Panc1 (cell line): ENCODE results near the gene DFFA. TPM values are rescaled to one million over a fixed set of nuclear protein-coding genes. Genes with fewer than 3 reads are reported as not detected.

ENCODE experiments used
- ATAC-seq: fragments of 200-7000 bp; cut with Tn5 transposase; 2 replicates; pipeline ENCODE4 v1.9.1; 2020; ENCODE audit warnings: mild to moderate bottlenecking, moderate library complexity
- BruUV-seq: library from RNA; stranded (reverse); fragments of 400-500 nt; replicated peaks from 2 replicates; lab custom pipeline; 2021; lab: Mats Ljungman, UMichigan
- CTCF ChIA-PET: fragments of 300-600 bp; sonication (Branson Sonifier 250); formaldehyde crosslinking; loops from one replicate; lab custom pipeline; 2022; ENCODE audit warnings: antibody characterized with exemption; lab: Charles Lee
- POLR2A ChIA-PET: fragments of 300-600 bp; sonication (Branson Sonifier 250); formaldehyde crosslinking; loops from one replicate; lab custom pipeline; 2022; ENCODE audit warnings: antibody characterized with exemption; lab: Charles Lee
- DNase-seq: peaks from one replicate; pipeline ENCODE4 v3.0.0-alpha.2; 2010; ENCODE audit warnings: low read depth, low spot score
- H3K27ac ChIP-seq: 2 replicates; pipeline ENCODE4 v1.5.1; 2011; ENCODE audit warnings: mild to moderate bottlenecking, low read length, inconsistent platforms
- H3K27me3 ChIP-seq: fragments of 200-500 bp; sonication (Bioruptor generic); 2 replicates; pipeline ENCODE4 v1.6.0; 2014; ENCODE audit warnings: low read length, inconsistent platforms; ENCODE audit not compliant: control insufficient read depth, insufficient read depth
- H3K36me3 ChIP-seq: fragments of 200-500 bp; sonication (Bioruptor generic); 2 replicates; pipeline ENCODE4 v1.5.1; 2014; ENCODE audit warnings: inconsistent platforms, mild to moderate bottlenecking, low read length, moderate library complexity; ENCODE audit not compliant: control insufficient read depth, insufficient read depth
- H3K4me1 ChIP-seq: 2 replicates; pipeline ENCODE4 v1.5.1; 2011; ENCODE audit warnings: inconsistent platforms, mild to moderate bottlenecking, low read length, moderate library complexity; ENCODE audit not compliant: control insufficient read depth, insufficient read depth
- H3K4me3 ChIP-seq, 2 experiments: 2 replicates each; pipeline ENCODE4 v1.5.1; 2011 to 2012; ENCODE audit warnings: low read depth in 2 of 2, low read length in 2 of 2, mild to moderate bottlenecking in 2 of 2, inconsistent platforms in 1 of 2, moderate library complexity in 1 of 2
- H3K9me3 ChIP-seq: fragments of 200-500 bp; sonication (Bioruptor generic); 2 replicates; pipeline ENCODE4 v1.5.1; 2014; ENCODE audit warnings: low read depth, mild to moderate bottlenecking, inconsistent platforms, low read length, moderate library complexity; ENCODE audit not compliant: control insufficient read depth, insufficient read depth
- CTCF ChIP-seq: fragments of 450-650 bp; IDR thresholded peaks from 2 replicates; pipeline ENCODE4 v1.5.1; 2017; ENCODE audit warnings: mild to moderate bottlenecking
- POLR2AphosphoS5 ChIP-seq: IDR thresholded peaks from 2 replicates; pipeline ENCODE4 v1.6.1; 2012; ENCODE audit warnings: mild to moderate bottlenecking, low read depth, low read length, moderate library complexity
- REST ChIP-seq, 2 experiments: IDR thresholded peaks; 2 replicates each; pipeline ENCODE4 v1.6.1; 2011 to 2012; ENCODE audit warnings: low read depth in 2 of 2, control low read depth in 1 of 2, low read length in 1 of 2, mild to moderate bottlenecking in 1 of 2, moderate library complexity in 1 of 2; ENCODE audit not compliant: insufficient read depth in 1 of 2
- SIN3A ChIP-seq: IDR thresholded peaks from 2 replicates; pipeline ENCODE4 v1.6.1; 2012; ENCODE audit warnings: low read depth, mild to moderate bottlenecking, low read length, moderate library complexity, borderline replicate concordance; ENCODE audit not compliant: insufficient read depth
- TCF7L2 ChIP-seq: IDR thresholded peaks from 2 replicates; pipeline ENCODE4 v1.6.1; 2011; ENCODE audit warnings: mild to moderate bottlenecking, low read depth, low read length, inconsistent platforms
- in situ Hi-C: cut with HindIII; loops from 2 replicates; pipeline ENCODE4 v1.10.0; 2016; ENCODE audit warnings: low sequenced_read_pairs, low pct_unique_long_range_greater_than_20kb
- intact Hi-C: fragments of 100-400 bp; cut with micrococcal nuclease; formaldehyde crosslinking; loops from one replicate; pipeline ENCODE4 v1.10.0; 2022; ENCODE audit not compliant: unreplicated experiment
- total RNA-seq: library from RNA; stranded (reverse); gene quantifications from one replicate; pipeline ENCODE4 v1.2.1, GENCODE V29; 2021; ENCODE audit not compliant: unreplicated experiment

The DFFA gene
- total RNA-seq, 1 experiment from 2014 or later: 68.1 TPM

GRCh38 chr1:10520497-10520896 lies 48.2 kb upstream of the DFFA start:
- no peaks in the 10 kb centered on the region for H3K27me3 ChIP-seq
- no peak overlapping the region for H3K27ac ChIP-seq
- no peak overlapping the region for H3K4me3 ChIP-seq
- in situ Hi-C loops: loop anchor here (5.0 kb wide), 1 partner anchor 82 kb away; no protein-coding TSS in a partner anchor
- intact Hi-C loops: no loop called here
- no peaks in the 10 kb centered on the region for H3K9me3 ChIP-seq
- BruUV-seq: no TSS peak
- DNase-seq (no peak), ATAC-seq (no peak)
- TF ChIP-seq TCF7L2: no peak
- CTCF ChIA-PET: no interaction called here
- POLR2A ChIA-PET: interaction anchor here (0.5 kb wide), 1 partner anchor 455 kb away, joined by 6 read pairs; no protein-coding TSS in a partner anchor
- no peaks in the 10 kb centered on the region for H3K36me3 ChIP-seq
- H3K4me1 ChIP-seq: peaks cover 70% of the 10 kb centered on the region

- peak overlapping the region; percentile 94 for H3K27ac ChIP-seq
Measured at GRCh38 chr1:10519016-10519417, 46.7 kb upstream of the DFFA start.

GRCh38 chr1:10517677-10517982 lies 45.3 kb upstream of the DFFA start:
- DNase-seq: no peak
- BruUV-seq: no TSS peak
- Histone ChIP-seq H3K9me3 (no peaks in the 10 kb centered on the region), H3K36me3 (no peaks in the 10 kb centered on the region), H3K4me3 (no peak overlapping the region), H3K27me3 (no peaks in the 10 kb centered on the region), H3K27ac (peak overlapping the region; percentile 94), H3K4me1 (peaks cover 85% of the 10 kb centered on the region)
- in situ Hi-C loops: no loop called here
- ATAC-seq: no peak
- TF ChIP-seq POLR2AphosphoS5 (no peak), SIN3A (no peak), TCF7L2 (no peak), REST (IDR thresholded peaks at IDR 0.05; ENCODE audit: insufficient read depth in 1 of 2, low read depth in 2 of 2, low read length in 1 of 2) (no peak), CTCF (no peak)
- intact Hi-C loops: loop anchor here (10.0 kb wide), 1 partner anchor 107 kb away; no protein-coding TSS in a partner anchor
- ChIA-PET CTCF (no interaction called here), POLR2A (no interaction called here)

More at GRCh38 chr1:10519016-10519417, 46.7 kb upstream of the DFFA start:
- H3K4me1 ChIP-seq: peaks cover 82% of the 10 kb centered on the region
- H3K4me3 ChIP-seq: no peak overlapping the region; a peak in 1 of 4 replicates
- in situ Hi-C loops (no loop called here), intact Hi-C loops (loop anchor here (10.0 kb wide), 1 partner anchor 106 kb away; no protein-coding TSS in a partner anchor)
- ATAC-seq: peak; percentile 67
- no peaks in the 10 kb centered on the region for H3K36me3 ChIP-seq
- H3K27me3 ChIP-seq: no peaks in the 10 kb centered on the region
- ChIA-PET POLR2A (no interaction called here), CTCF (no interaction called here)
- no TSS peak for BruUV-seq
- no peak for DNase-seq
- no peak for TF ChIP-seq CTCF
- H3K9me3 ChIP-seq: no peaks in the 10 kb centered on the region
